GM12892 (cell line): ENCODE measurements around the gene HOGA1.
A peak's percentile ranks its signal among the peaks of the same experiment; 100 is the strongest.
"Not testable (repeated sequence)": the region's sequence is repeated elsewhere in the genome, so short reads cannot be mapped to it uniquely, and the experiment has no call there.

Experiments used
- DNase-seq: peaks from one replicate; pipeline ENCODE4 v3.0.0; 2011; ENCODE audit not compliant: insufficient read length
- FAIRE-seq: peaks from 2 replicates; lab custom pipeline; 2011; peaks lifted over from hg19 to GRCh38; lab: Jason Lieb, UNC
- POLR2A ChIP-seq: IDR thresholded peaks from 2 replicates; pipeline ENCODE4 v1.6.1; 2011; ENCODE audit warnings: low read depth, low read length, control low read depth
- POLR2AphosphoS5 ChIP-seq: IDR thresholded peaks from 2 replicates; pipeline ENCODE4 v1.6.1; 2011; ENCODE audit warnings: low read depth, low read length, control low read depth
- TAF1 ChIP-seq: IDR thresholded peaks from 2 replicates; pipeline ENCODE4 v1.6.1; 2011; ENCODE audit warnings: low read depth, mild to moderate bottlenecking, control low read depth, low read length, borderline replicate concordance

Gene HOGA1

DNA sequence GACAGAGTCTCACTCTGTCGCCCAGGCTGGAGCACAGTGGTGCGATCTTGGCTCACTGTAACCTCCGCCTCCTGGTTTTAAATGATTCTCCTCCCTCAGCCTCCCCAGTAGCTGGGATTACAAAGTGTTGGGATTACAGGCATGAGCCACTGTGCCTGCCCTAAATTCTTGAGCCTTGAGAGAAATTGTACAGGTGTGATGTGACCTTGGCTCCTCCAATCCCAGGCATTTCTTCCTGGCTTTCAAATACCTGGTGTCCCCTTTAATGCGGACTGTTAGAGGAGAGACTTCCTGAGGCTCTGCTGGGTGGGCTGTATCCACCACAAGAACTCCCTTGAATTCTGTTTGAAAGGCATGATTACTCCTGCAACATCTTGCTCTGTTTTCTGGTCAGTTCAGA is 34.1 kb downstream of the HOGA1 start:
- TF ChIP-seq POLR2AphosphoS5 (no peak), TAF1 (no peak), POLR2A (no peak)
- FAIRE-seq, result no peak
- DNase-seq, result no peak

DNA sequence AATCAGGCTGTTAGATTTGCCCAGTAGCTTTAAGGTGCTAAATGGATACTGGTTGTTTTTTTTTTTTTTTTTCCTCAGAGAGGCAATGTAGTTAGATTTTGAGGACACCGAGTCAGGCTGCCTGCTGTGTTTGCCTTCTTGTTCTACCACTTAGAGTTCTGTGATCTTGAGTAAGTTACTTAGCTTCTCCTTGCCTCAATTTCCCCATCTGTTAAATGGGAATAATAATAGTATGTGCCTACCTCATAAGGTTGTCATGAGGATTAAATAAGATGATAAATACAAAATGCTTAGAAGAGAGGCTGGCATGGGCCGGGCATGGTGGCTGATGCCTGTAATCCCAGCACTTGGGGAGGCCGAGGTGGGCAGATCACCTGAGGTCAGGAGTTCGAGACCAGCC is 34.5 kb downstream of the HOGA1 start:
- FAIRE-seq, result no peak
- DNase-seq, result no peak
- TF ChIP-seq POLR2A, result no peak
- no peak for TF ChIP-seq TAF1
- TF ChIP-seq POLR2AphosphoS5, result no peak

DNA sequence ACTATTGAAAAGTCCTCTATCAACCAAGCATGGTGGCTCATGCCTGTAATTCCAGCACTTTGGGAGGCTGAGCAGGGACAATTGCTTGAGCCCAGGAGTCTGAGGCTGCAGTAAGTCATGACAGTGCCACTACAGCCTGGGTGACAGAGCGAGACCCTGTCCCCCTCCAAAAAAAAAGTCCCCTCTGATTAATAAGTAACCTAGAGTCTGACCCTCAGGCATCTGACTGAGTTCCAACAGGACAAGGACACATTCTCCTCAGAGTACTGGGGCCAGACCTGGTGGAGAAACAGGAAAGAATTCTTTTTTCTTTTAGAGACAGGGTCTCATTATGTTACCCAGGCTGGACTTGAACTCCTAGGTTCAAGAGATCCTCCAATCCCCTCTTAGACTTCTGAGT is 39.1 kb downstream of the HOGA1 start:
- DNase-seq (no peak), FAIRE-seq (no peak)
- TF ChIP-seq TAF1 (no peak), POLR2AphosphoS5 (no peak), POLR2A (no peak)

DNA sequence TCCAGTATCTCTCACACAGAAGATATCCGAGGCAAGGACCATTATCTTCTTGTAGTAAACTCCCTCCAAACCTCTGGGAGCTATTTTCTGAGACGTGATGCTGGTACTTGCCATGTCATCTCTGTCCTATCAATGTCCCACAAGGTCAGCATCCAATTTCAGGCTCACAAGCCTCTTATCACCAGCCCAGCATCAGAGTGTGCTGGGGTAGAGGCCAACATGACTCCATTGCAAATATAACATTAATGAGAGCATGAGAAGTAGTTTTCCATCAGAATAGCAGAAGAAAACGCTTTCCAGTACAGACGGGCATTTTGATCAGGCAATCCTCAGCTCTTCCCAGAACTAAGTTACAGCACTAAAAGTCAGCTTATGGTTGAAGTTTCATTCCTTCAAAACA is 43.5 kb downstream of the HOGA1 start:
- DNase-seq, result no peak
- no peak for FAIRE-seq
- TF ChIP-seq TAF1, result no peak
- TF ChIP-seq POLR2A, result no peak
- TF ChIP-seq POLR2AphosphoS5, result no peak

DNA sequence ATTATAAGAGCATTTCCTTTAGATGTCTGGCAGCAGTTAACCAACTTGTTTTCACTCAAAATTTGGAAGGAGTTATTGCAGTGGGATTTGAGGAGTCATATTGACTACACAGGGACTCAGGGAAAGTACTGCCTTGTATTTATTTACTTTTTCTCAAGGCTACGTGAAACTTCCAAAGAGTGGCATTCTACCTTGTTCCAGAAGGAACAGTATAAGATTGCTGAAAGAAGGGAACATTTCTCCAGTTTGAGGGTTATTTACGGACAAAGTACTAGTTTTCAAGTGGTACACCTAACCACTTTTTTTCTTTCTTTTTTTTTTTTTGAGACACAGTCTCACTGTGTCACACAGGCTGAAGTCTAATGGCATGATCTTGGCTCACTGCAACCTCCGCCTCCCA is 44.0 kb downstream of the HOGA1 start:
- no peak for FAIRE-seq
- TF ChIP-seq POLR2AphosphoS5, result no peak
- TF ChIP-seq TAF1, result no peak
- TF ChIP-seq POLR2A, result no peak
- DNase-seq, result no peak

DNA sequence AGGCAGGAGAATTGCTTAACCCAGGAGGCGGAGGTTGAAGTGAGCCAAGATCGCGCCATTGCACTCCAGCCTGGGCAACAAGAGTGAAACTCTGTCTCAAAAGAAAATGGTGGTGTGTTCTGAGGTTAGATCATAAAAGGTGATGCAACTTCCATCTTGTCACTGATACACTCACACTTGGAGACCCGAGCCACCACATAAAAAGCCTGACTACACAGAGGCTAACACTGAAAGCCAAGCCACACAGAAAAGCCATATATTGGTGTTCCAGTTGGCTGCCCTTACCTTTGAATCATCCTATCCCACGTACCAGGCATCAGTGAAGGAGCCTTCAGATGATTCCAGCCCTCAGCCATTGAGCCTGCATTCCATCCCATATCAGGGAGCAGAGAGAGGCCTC is 45.1 kb downstream of the HOGA1 start:
- no peak for FAIRE-seq
- TF ChIP-seq POLR2A, result no peak
- no peak for TF ChIP-seq POLR2AphosphoS5
- no peak for TF ChIP-seq TAF1
- no peak for DNase-seq

DNA sequence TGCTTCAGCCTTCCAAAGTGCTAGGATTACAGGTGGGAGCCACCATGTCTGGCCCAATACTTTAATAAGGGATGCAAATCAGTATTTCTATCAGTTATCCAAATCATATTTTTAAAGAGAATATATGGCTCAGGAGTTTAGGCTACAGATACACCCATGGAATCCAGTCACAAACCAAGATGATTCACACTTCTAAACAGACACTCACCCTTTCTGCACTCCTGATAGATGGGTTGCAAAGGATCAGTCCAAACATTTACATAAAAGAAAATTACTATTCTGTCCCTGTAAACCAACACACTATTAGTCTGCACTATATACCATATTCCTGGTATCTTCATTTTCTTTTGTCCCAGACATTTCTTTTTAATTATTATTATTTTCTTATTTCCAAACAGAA is 46.9 kb downstream of the HOGA1 start:
- no peak for FAIRE-seq
- DNase-seq, result no peak
- no peak for TF ChIP-seq POLR2AphosphoS5

DNA sequence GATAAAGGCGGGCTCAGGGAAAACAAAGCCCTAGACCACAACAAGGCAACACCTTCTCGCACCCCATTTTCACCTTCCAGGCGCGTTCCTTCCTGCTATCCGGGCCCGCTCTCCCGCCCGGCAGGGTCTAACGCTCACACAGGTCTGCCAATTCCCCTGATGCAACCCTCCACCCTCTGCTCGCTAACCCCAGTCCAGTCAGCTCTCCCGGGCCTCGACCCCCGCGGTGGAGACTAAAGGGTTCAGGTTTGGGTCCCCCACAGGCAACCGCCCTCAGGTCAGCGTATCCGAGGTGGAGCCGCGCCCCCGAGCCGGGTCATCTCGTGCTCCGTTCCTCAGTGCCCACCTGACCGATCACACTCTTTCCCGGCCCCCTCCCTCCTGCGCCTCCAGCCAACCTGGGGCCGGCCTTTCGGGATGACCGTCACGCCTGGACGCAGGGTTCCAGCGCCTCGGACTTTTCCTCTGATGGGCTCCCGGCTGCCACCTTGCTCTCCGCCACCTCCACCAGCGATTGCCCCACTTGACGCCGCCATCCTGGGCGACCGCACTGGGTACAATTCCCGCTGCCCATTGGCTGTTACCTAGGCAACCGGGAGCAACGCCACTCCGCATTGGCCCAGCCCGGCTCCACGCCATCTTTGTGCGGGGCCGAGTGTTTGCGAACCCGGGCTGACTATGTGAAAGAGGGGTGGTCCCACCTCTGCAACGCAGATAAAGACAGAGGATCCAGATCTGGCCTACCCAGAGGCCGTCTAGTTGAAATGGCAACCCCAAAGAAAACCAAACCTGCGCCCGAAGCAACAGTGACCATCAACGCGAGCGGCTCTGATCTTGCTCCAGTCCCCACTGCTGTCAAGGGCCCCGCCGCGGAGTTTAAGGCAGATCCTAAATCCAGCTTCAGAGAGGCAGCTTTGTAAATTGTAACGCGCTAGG is 49.0 kb downstream of the HOGA1 start, which contains the start of gene MORN4:
MORN4 (minus strand) TSS at position 552 of the 936 bp plus-strand sequence. CDS start 13,847 bp downstream, outside the sequence.
- FAIRE-seq, result peak; percentile 97
- peak; percentile 57; the same call in 1 of the 2 replicates for TF ChIP-seq TAF1
- TF ChIP-seq POLR2A, result peak; percentile 51; the same call in 1 of the 2 replicates
- no peak for TF ChIP-seq POLR2AphosphoS5
- DNase-seq, result peak; percentile 88

DNA sequence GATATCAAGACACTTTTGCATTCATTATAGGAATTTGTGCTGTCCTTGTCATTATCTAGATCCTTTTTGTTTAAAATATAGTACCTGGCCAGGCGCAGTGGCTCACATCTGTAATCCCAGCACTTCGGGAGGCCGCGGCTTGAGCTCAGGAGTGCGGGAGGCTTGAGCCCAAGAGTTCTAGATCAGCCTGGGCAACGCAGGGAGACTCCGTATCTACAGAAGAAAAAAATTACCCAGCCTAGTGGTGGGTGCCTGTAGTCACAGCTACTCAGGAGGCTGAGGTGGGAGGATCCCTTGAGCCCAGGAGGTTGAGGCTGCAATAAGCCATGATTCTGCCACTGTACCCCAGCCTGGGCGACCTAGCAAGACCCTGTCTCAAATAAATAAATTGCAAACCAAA is 49.7 kb downstream of the HOGA1 start:
- no peak for FAIRE-seq
- no peak for TF ChIP-seq TAF1
- TF ChIP-seq POLR2AphosphoS5, result no peak
- no peak for TF ChIP-seq POLR2A
- no peak for DNase-seq

DNA sequence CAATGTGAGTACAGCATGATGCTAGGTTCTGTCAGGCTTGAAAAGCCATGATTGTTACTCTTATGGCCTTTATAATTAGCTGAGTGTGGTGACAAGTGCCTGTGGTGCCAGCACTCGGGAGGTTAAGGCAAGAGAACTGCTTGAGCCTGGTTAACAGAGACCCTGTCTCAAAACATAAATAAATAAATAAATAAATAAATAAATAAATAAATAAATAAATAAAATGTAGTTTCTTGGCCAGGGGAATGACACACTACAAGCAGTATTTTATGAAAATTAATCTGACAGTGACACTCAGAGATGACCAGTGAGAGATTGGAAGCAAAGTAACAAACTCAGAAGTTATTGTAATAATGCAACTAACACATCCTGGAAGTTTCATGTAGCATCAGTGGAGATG is 51.4 kb downstream of the HOGA1 start:
- DNase-seq, result no peak
- TF ChIP-seq TAF1 (no peak), POLR2AphosphoS5 (no peak), POLR2A (no peak)
- no peak for FAIRE-seq

DNA sequence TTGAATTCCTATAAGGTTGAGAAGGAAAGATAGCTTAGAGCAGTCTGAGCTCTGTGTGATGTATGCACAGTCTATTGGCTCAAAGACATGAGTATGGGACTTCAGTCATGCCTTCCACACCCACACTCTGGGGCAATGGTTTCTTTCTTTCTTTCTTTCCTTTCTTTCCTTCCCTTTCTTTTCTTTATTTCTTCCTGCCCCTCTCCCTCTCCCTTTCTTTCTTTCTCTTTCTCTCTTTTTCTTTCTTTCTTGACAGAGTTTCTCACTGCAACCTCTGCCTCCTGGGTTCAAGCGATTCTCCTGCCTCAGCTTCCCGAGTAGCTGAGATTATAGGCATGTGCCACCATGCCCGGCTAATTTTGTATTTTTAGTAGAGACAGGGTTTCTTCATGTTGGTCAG is 54.9 kb downstream of the HOGA1 start:
- FAIRE-seq, DNase-seq: not testable (repeated sequence)

DNA sequence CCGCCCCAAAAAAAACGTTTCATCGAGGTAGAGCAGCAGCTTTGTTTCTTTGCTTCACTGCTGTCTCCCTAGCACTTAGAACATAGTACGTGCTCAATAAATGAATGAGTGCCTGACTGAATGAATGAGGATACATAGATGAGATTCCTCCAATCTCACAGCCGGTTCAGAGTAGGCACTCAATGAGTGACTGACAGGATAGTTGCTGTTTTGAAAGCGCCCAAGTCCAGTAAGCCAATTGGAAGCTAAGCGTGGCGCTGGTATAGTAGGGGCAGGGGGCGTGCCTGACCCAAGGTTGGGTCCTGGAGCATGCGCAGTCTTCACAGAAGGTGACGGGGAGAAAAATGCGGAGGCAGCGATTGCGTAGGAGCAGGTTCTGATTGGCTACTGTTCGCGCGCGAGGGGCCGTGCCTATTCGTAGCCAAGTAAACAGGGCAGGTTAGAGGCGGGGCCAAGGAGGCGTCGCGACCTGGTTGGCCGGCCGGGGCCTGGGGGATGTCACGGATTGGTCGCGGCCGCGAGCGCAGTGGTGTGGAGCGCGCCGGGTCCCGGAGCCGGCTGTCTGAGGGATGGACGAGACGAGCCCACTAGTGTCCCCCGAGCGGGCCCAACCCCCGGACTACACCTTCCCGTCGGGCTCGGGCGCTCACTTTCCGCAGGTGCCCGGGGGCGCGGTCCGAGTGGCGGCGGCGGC is 56.1 kb downstream of the HOGA1 start, which contains the start of gene PI4K2A:
PI4K2A (plus strand) TSS at position 498 of the 694 bp plus-strand sequence; CDS start at position 570, 72 bp downstream.
- TF ChIP-seq POLR2AphosphoS5, result peak; percentile 66
- TF ChIP-seq POLR2A, result peak; percentile 79; the same call in 1 of the 2 replicates
- TF ChIP-seq TAF1, result peak; percentile 63
- peak; percentile 99 for FAIRE-seq
- DNase-seq, result peak; percentile 94
